Measurements from ENCODE around the gene CASP8AP2.

DNA sequence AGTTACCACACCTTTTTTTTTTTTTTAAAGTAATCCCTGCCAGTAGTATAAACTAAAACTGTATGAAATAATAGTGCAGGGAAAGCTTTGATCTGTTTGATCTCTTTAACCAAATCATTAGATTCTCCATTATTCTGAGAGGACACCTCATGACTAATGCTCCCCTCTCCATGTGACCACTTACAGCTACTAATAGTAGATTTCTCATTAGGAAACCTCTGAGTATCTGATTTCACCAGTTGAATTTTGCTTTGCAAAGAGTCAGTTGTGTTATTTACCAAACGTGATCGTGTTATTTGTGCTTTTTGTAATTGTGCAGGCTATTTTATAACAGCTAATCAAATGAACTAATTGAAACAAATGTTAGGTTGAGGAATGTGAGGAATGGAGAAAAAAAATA, 12.5 kb downstream of the CASP8AP2 start:
- TF ChIP-seq EZH2 (IDR thresholded peaks at IDR 0.05; ENCODE audit: insufficient read depth, poor library complexity, severe bottlenecking) = no peak
- TF ChIP-seq EZH2phosphoT487 (IDR thresholded peaks at IDR 0.05; ENCODE audit: insufficient read depth, low read depth) = no peak

Measured in GM23248 (cell line).